ENCODE data around the gene ATP6V0D1.

ATP6V0D1 gene

DNA sequence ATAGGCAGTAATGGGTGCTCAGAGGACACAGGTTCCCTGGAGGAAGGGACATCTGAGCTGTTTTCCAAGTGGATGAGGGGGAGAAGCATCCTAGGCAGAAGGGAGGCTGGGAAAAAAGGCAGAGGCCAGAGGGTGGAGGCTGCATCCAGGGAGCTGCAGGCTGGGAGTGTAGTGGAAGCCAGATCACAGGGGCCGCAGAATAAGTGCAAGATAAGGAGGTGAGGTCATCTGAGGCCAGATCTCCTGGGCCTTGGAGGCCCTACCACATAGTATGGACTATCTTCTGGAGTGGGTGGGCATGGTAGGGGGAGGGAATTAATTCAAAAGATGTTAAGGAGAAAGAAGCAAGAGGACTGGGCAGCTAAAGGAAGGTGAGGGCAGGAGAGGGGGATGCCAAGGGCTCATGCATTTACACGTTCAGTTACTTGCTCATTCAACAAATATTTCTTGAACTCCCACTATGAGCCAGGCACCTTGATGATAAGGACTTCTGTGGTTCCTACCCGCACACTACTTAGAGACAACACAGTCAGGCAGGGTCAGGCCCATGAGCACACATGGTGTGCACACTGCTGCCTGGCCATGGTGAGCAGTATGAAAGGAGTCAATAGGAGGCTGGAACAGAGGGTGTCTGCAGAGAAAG lies 45.3 kb upstream of the ATP6V0D1 start:
- ChIA-PET POLR2A (interaction anchor here (1.0 kb wide), 1 partner anchor 36 kb away, joined by 3 read pairs; the partner anchor contains the start of gene CTCF), CTCF (interaction anchor here (0.6 to 25.0 kb wide), 12 partner anchors 8 to 290 kb away, joined by 3 to 661 read pairs (median 4); partner anchors contain the start of genes ACD, AGRP, ATP6V0D1 and C16orf86)
- no peak for DNase-seq (ENCODE audit: low read depth, low spot score)
- no peak overlapping the region for H3K4me3 ChIP-seq (ENCODE audit: low read depth, low read length)
- no peak for TF ChIP-seq CTCF (IDR thresholded peaks at IDR 0.05; ENCODE audit: insufficient read depth, low read length, missing control alignments)

DNA sequence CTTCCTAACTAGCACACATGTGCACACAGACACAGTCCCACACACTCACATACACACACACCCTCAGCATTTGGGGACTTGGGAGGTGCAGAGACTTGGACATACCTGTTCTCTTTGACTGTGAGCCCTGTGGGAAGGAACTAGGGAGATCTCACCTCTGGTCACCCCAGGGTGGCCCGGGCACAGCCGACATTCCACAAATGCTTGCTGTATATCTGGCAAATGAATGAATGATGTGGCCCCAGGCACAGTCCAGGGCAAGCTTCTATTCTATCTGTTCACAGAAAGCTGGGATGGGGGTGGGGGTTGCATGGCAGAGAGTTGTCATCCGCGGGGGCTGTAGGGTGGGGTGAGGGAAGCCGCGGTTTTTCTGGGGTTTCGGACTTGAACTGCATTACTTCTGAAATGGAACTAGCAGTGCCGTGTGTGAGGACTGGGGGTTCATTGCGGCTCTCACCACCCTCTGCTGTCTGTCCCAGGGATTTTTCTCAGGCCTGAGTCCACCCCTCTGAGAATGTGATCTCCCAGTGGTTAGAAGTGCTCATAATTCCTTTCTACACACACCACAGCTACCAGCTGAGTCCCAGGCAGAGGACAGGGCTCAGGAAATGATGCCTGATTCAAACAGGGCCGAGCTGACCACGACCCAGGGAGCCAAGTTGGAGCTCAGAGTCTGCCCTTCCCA lies 44.4 kb upstream of the ATP6V0D1 start:
- peak; percentile 24 for TF ChIP-seq CTCF (IDR thresholded peaks at IDR 0.05; ENCODE audit: insufficient read depth, low read length, missing control alignments)
- ChIA-PET POLR2A (interaction anchor here (1.0 kb wide), 1 partner anchor 37 kb away, joined by 3 read pairs; the partner anchor contains the start of gene CTCF), CTCF (interaction anchor here (1.0 to 25.0 kb wide), 11 partner anchors 8 to 291 kb away, joined by 3 to 661 read pairs (median 5); partner anchors contain the start of genes ACD, AGRP, ATP6V0D1 and C16orf86)
- no peak for DNase-seq (ENCODE audit: low read depth, low spot score)
- H3K4me3 ChIP-seq (ENCODE audit: low read depth, low read length) = no peak overlapping the region

DNA sequence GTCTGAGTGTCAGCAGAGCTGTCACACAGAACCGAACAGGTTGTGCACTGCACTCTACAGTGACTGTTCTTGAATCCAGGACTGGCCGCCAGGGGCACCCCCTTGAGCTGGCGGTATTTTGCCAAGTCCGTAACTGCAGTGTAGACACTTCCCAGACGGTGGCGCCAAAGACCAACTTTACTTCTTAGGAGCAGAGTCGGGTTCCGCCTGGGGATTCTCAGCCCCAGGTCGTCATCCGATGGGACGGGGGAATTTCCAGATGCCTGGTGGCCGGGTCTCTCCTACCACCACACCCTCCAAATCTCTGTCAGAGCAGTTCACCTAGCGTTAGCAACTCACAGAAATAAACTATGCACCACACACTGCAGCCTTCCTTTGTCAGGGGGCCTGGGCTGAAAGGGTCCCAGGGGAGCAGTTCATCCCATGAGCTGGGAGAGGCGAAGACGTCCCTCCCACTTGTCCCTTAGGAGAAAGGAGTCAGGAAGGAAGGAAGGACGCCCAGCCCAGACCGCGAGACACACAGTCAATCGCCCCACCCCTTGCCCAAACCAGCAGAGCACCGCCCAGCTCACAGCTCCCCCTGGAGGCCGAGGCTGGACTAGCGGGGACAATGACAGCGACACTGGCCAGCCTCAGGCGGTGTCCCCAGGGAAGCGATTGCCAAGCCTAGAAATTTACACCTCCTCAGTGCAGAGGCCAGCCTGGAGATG lies 40.3 kb upstream of the ATP6V0D1 start:
- peak; percentile 99 for TF ChIP-seq CTCF (IDR thresholded peaks at IDR 0.05; ENCODE audit: insufficient read depth, low read length, missing control alignments)
- DNase-seq (ENCODE audit: low read depth, low spot score) = peak; percentile 66
- POLR2A ChIA-PET = interaction anchor here (0.6 to 1.9 kb wide), 7 partner anchors 8 to 285 kb away, joined by 3 to 13 read pairs (median 6); partner anchors contain the start of genes ACD, ATP6V0D1, C16orf86 and CTCF
- peak overlapping the region; percentile 65 for H3K4me3 ChIP-seq (ENCODE audit: low read depth, low read length)
- CTCF ChIA-PET = interaction anchor here (0.7 to 25.0 kb wide), 77 partner anchors 9 to 519 kb away, joined by 3 to 661 read pairs (median 5); partner anchors contain the start of genes ACD, AGRP, ATP6V0D1 and C16orf86

GRCh38 chr16:67519242-67519641 lies 38.3 kb upstream of the ATP6V0D1 start:
- POLR2A ChIA-PET = no interaction called here
- no peak overlapping the region for H3K4me3 ChIP-seq (ENCODE audit: low read depth, low read length)
- no peak for DNase-seq (ENCODE audit: low read depth, low spot score)
- CTCF ChIA-PET = interaction anchor here (2.3 to 25.0 kb wide), 9 partner anchors 14 to 416 kb away, joined by 10 to 661 read pairs (median 80); partner anchors contain the start of genes ACD, AGRP, ATP6V0D1 and C16orf86
- no peak for TF ChIP-seq CTCF (IDR thresholded peaks at IDR 0.05; ENCODE audit: insufficient read depth, low read length, missing control alignments)

- DNase-seq (ENCODE audit: low read depth, low spot score) = no peak
- no peak for TF ChIP-seq CTCF (IDR thresholded peaks at IDR 0.05; ENCODE audit: insufficient read depth, low read length, missing control alignments)
- POLR2A ChIA-PET = no interaction called here
- CTCF ChIA-PET = interaction anchor here (5.4 to 25.0 kb wide), 5 partner anchors 14 to 147 kb away, joined by 80 to 661 read pairs (median 174); partner anchors contain the start of genes ACD, AGRP, ATP6V0D1 and C16orf86
- no peak overlapping the region for H3K4me3 ChIP-seq (ENCODE audit: low read depth, low read length)
Observed at GRCh38 chr16:67518676-67519075, 37.7 kb upstream of the ATP6V0D1 start.

Data from AG04449 (cell line).